GM12878 (cell line): Measurements from ENCODE around the gene CCL7. TPM values are rescaled to one million over a fixed set of nuclear protein-coding genes. Genes with fewer than 3 reads are reported as not detected.

ENCODE experiments used
- ATAC-seq: fragments of 200-7000 bp; cut with Tn5 transposase; 3 replicates; pipeline ENCODE4 v1.9.1; 2020; ENCODE audit warnings: mild to moderate bottlenecking, moderate library complexity
- BruUV-seq: library from RNA; stranded (reverse); fragments of 400-500 nt; replicated peaks from 2 replicates; lab custom pipeline; 2021; lab: Mats Ljungman, UMichigan
- CTCF ChIA-PET: fragments of 300-600 bp; sonication (Branson Sonifier 250); formaldehyde crosslinking; extraction: SDS; loops from one replicate; lab custom pipeline; 2021; ENCODE audit warnings: inconsistent platforms; lab: Yijun Ruan, JAX
- POLR2A ChIA-PET: fragments of 350-600 bp; formaldehyde crosslinking; extraction: SDS; loops from one replicate; lab custom pipeline; 2021; ENCODE audit warnings: inconsistent platforms; lab: Charles Lee
- RAD21 ChIA-PET: fragments of 300-600 bp; sonication (Branson Sonifier 250); formaldehyde crosslinking; loops from one replicate; lab custom pipeline; 2023; ENCODE audit warnings: antibody characterized with exemption; ENCODE audit not compliant: unreplicated experiment; lab: Charles Lee
- SMC1A ChIA-PET: fragments of 300-600 bp; sonication (Branson Sonifier 250); formaldehyde crosslinking; loops from one replicate; lab custom pipeline; 2023; ENCODE audit not compliant: unreplicated experiment, uncharacterized antibody; lab: Charles Lee
- DNase-seq: peaks from one replicate; pipeline ENCODE4 v3.0.0-alpha.2; 2011; ENCODE audit warnings: low read depth, low spot score
- FAIRE-seq: peaks from 3 replicates; lab custom pipeline; 2011; peaks lifted over from hg19 to GRCh38; lab: Jason Lieb, UNC
- H2AFZ ChIP-seq: 2 replicates; pipeline ENCODE4 v1.6.0; 2011; ENCODE audit warnings: low read depth, low read length, control low read depth; ENCODE audit not compliant: control insufficient read depth
- H3K27ac ChIP-seq: 2 replicates; pipeline ENCODE4 v1.5.1; 2011; ENCODE audit warnings: control low read depth; ENCODE audit not compliant: control insufficient read depth, insufficient read depth
- H3K27me3 ChIP-seq, 2 experiments: replicated peaks in 1 of 2; 2 replicates each; pipeline versions ENCODE4 v1.6.0 to v1.6.1; 2011; ENCODE audit warnings: low read length in 1 of 2; ENCODE audit not compliant: control insufficient read depth in 2 of 2, insufficient read depth in 2 of 2
- H3K36me3 ChIP-seq, 2 experiments: 2 replicates each; pipeline ENCODE4 v1.5.1; 2011; ENCODE audit warnings: low read length in 1 of 2; ENCODE audit not compliant: control insufficient read depth in 2 of 2, insufficient read depth in 2 of 2
- H3K4me1 ChIP-seq: 2 replicates; pipeline ENCODE4 v1.6.1; 2011; ENCODE audit warnings: mild to moderate bottlenecking, low read length, moderate library complexity, mixed read lengths; ENCODE audit not compliant: control insufficient read depth, insufficient read depth
- H3K4me2 ChIP-seq: 2 replicates; pipeline ENCODE4 v1.6.0; 2011; ENCODE audit warnings: control low read depth; ENCODE audit not compliant: control insufficient read depth, insufficient read depth
- H3K4me3 ChIP-seq: fragments of 200-600 bp; sonication (generic); 2 replicates; pipeline ENCODE4 v1.5.1; 2016
- H3K79me2 ChIP-seq: 2 replicates; pipeline ENCODE4 v1.6.0; 2011; ENCODE audit warnings: low read length; ENCODE audit not compliant: control insufficient read depth, insufficient read depth
- H3K9ac ChIP-seq: 2 replicates; pipeline ENCODE4 v1.8.0; 2011; ENCODE audit warnings: low read length, control low read depth, mixed read lengths; ENCODE audit not compliant: control insufficient read depth, insufficient read depth
- H3K9me3 ChIP-seq: replicated peaks from 3 replicates; pipeline ENCODE4 v1.5.1; 2011; ENCODE audit warnings: mild to moderate bottlenecking, low read length; ENCODE audit not compliant: control insufficient read depth, insufficient read depth
- H4K20me1 ChIP-seq: 2 replicates; pipeline ENCODE4 v1.6.0; 2011; ENCODE audit not compliant: control insufficient read depth, insufficient read depth
- HDGF ChIP-seq: fragments of 450-650 bp; IDR thresholded peaks from 2 replicates; pipeline ENCODE4 v1.6.1; 2016; ENCODE audit warnings: antibody characterized with exemption
- MTA2 ChIP-seq: fragments of 450-650 bp; IDR thresholded peaks from 2 replicates; pipeline ENCODE4 v1.6.1; 2016; ENCODE audit warnings: low read depth, mild to moderate bottlenecking, moderate library complexity
- PAX5 ChIP-seq: IDR thresholded peaks from 2 replicates; pipeline ENCODE4 v1.6.1; 2011; ENCODE audit warnings: low read depth, low read length, borderline replicate concordance
- PML ChIP-seq: IDR thresholded peaks from 2 replicates; pipeline ENCODE4 v1.6.1; 2012; ENCODE audit warnings: low read length, inconsistent platforms
- RBBP5 ChIP-seq: fragments of 200-600 bp; sonication (generic); conservative IDR thresholded peaks from 2 replicates; pipeline ENCODE4 v1.6.1; 2016
- RUNX3 ChIP-seq: IDR thresholded peaks from 2 replicates; pipeline ENCODE4 v1.6.1; 2012; ENCODE audit warnings: low read length, inconsistent platforms
- SPI1 ChIP-seq: IDR thresholded peaks from 2 replicates; pipeline ENCODE4 v1.6.1; 2011; ENCODE audit warnings: low read depth, mild to moderate bottlenecking, low read length, moderate library complexity, borderline replicate concordance; ENCODE audit not compliant: insufficient read depth
- STAT1 ChIP-seq: fragments of 450-650 bp; conservative IDR thresholded peaks from 2 replicates; pipeline ENCODE4 v1.6.1; 2014; ENCODE audit warnings: antibody characterized with exemption, mild to moderate bottlenecking
- STAT3 ChIP-seq: IDR thresholded peaks from 2 replicates; pipeline ENCODE4 v1.6.1; 2011; ENCODE audit warnings: low read depth, low read length, improper control_type of control experiment
- ZNF207 ChIP-seq: fragments of 450-650 bp; IDR thresholded peaks from 2 replicates; pipeline ENCODE4 v1.6.1; 2014; ENCODE audit warnings: antibody characterized with exemption, mild to moderate bottlenecking, borderline replicate concordance
- WGBS: methylation state at CpG from one replicate; pipeline ENCODE4 v1.1.6; 2016; ENCODE audit warnings: low lambda C conversion rate; ENCODE audit not compliant: insufficient replicate concordance, insufficient coverage; ENCODE audit errors: missing lambda C conversion rate; 5-methylcytosine and 5-hydroxymethylcytosine counted together
- in situ Hi-C: fragments of 300-500 bp; cut with MboI; formaldehyde crosslinking; loops from 9 replicates; pipeline ENCODE4 v1.14.3; 2018; ENCODE audit warnings: mixed read lengths
- intact Hi-C: fragments of 100-400 bp; cut with micrococcal nuclease; formaldehyde crosslinking; loops from one replicate; pipeline ENCODE4 v1.14.2; 2022; ENCODE audit not compliant: unreplicated experiment
- polyA plus RNA-seq, 11 experiments: library from polyadenylated mRNA; depleted of rRNA in 4 of 11; unstranded in 6 of 11; stranded (reverse) in 5 of 11; fragments of >200 nt; fragmentation: Nextera tagmentation in 4 of 11; fragmentation: Illumina TruSeq in 1 of 11; extraction: Ambion mirVana in 4 of 11; extraction: Trizol in 1 of 11; gene quantifications; 1 replicate in 1 of 11; 2 replicates in 10 of 11; pipeline versions ENCODE4 v1.2.1 to v1.2.3, GENCODE V29; 2011 to 2016; ENCODE audit warnings: inconsistent platforms in 2 of 11, missing spikeins in 2 of 11, low read depth in 1 of 11
- total RNA-seq, 4 experiments: library from RNA; depleted of rRNA in 3 of 4; stranded (reverse); fragments of >200 nt in 3 of 4; fragmentation: Illumina TruSeq in 1 of 4; extraction: Trizol in 1 of 4; gene quantifications; 2 replicates each; pipeline versions ENCODE4 v1.2.1 to v1.2.3, GENCODE V29; 2013 to 2021
- TF ChIP-seq, protein P1 (sequence below): fragments of 450-650 bp; IDR thresholded peaks from 2 replicates; pipeline ENCODE4 v1.6.1; 2017; ENCODE audit warnings: mild to moderate bottlenecking, low read depth, inconsistent platforms; ENCODE audit not compliant: poor library complexity, severe bottlenecking
- TF ChIP-seq, protein P2 (sequence below): fragments of 450-650 bp; IDR thresholded peaks from 2 replicates; pipeline ENCODE4 v1.6.1; 2017; ENCODE audit warnings: antibody characterized with exemption, mild to moderate bottlenecking, moderate library complexity
- TF ChIP-seq, protein P3 (sequence below): IDR thresholded peaks from 2 replicates; pipeline ENCODE4 v1.6.1; 2011; ENCODE audit warnings: low read depth, low read length, improper control_type of control experiment, borderline replicate concordance

CCL7 gene
- total and polyA plus RNA-seq, 10 of the 15 experiments (the other 5 are each of a cell fraction or from before 2014, with no cell fraction given): not detected

DNA sequence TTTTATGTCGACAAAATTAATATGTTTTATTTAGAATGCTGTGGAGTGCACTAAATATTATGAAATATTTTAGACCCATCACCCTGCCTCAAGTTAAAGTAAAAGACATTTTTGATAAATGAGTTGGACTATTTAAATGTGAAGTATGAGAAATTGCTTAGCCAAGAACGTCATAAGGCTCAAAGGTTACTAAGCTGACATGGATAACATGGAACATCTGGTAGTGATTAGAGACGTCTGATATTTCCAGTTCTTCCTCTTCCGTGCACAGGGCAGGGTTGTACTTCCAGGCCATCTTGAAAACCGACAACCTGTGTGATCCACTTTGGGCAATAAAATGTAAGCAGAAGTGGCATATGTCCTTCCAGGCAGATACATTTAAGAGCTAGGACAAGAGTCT lies 42.1 kb downstream of the CCL7 start:
- BruUV-seq: no TSS peak
- Histone ChIP-seq H3K4me3 (no peak overlapping the region), H3K4me2 (no peak overlapping the region), H3K9ac (no peak overlapping the region), H4K20me1 (no peaks in the 10 kb centered on the region), H3K27me3 (no peaks in the 10 kb centered on the region), H3K79me2 (no peaks in the 10 kb centered on the region), H3K36me3 (no peaks in the 10 kb centered on the region), H3K4me1 (0 out of 2 replicates have a peak, but pooled peaks cover 3% of the 10 kb centered on the region), H3K27ac (no peak overlapping the region), H2AFZ (no peak overlapping the region), H3K9me3 (no peaks in the 10 kb centered on the region)
- intact Hi-C loops: no loop called here
- POLR2A ChIA-PET: no interaction called here
- DNase-seq (no peak), ATAC-seq (no peak), FAIRE-seq (no peak)
- CTCF ChIA-PET: interaction anchor here (0.8 kb wide), 1 partner anchor 49 kb away, joined by 4 read pairs; no protein-coding TSS in a partner anchor
- no peak for TF ChIP-seq PML
- TF ChIP-seq HDGF: no peak
- no peak for TF ChIP-seq PAX5
- no peak for TF ChIP-seq SPI1
- no peak for TF ChIP-seq RUNX3
- no peak for TF ChIP-seq STAT1
- in situ Hi-C loops: no loop called here
- RAD21 ChIA-PET: no interaction called here
- WGBS: 16% methylated on average over 5 of the region's 5 CpGs
- SMC1A ChIA-PET: no interaction called here

DNA sequence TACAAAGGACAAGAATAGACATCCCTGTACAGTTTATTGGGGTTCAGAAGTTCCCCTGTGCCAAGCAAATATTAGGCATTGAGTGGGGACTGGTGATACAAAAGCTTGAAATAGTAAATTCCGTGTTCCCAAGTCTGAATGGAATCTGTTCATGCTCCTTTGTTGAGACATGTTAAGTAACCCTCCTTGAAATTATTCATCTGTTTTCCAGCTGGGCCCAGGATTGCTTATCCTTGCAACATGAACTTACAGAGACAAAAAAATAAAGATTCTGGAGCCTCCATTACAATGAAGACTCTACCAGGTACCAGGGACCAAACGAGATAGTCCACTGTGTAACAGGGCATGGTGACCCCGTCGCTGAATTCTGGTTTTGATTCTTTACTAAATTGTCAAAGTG lies 43.1 kb downstream of the CCL7 start:
- TF ChIP-seq, protein P1, sequence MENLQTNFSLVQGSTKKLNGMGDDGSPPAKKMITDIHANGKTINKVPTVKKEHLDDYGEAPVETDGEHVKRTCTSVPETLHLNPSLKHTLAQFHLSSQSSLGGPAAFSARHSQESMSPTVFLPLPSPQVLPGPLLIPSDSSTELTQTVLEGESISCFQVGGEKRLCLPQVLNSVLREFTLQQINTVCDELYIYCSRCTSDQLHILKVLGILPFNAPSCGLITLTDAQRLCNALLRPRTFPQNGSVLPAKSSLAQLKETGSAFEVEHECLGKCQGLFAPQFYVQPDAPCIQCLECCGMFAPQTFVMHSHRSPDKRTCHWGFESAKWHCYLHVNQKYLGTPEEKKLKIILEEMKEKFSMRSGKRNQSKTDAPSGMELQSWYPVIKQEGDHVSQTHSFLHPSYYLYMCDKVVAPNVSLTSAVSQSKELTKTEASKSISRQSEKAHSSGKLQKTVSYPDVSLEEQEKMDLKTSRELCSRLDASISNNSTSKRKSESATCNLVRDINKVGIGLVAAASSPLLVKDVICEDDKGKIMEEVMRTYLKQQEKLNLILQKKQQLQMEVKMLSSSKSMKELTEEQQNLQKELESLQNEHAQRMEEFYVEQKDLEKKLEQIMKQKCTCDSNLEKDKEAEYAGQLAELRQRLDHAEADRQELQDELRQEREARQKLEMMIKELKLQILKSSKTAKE: no peak
- TF ChIP-seq ZNF207 (no peak), MTA2 (no peak), RBBP5 (no peak), STAT3 (no peak)
- TF ChIP-seq, protein P2, sequence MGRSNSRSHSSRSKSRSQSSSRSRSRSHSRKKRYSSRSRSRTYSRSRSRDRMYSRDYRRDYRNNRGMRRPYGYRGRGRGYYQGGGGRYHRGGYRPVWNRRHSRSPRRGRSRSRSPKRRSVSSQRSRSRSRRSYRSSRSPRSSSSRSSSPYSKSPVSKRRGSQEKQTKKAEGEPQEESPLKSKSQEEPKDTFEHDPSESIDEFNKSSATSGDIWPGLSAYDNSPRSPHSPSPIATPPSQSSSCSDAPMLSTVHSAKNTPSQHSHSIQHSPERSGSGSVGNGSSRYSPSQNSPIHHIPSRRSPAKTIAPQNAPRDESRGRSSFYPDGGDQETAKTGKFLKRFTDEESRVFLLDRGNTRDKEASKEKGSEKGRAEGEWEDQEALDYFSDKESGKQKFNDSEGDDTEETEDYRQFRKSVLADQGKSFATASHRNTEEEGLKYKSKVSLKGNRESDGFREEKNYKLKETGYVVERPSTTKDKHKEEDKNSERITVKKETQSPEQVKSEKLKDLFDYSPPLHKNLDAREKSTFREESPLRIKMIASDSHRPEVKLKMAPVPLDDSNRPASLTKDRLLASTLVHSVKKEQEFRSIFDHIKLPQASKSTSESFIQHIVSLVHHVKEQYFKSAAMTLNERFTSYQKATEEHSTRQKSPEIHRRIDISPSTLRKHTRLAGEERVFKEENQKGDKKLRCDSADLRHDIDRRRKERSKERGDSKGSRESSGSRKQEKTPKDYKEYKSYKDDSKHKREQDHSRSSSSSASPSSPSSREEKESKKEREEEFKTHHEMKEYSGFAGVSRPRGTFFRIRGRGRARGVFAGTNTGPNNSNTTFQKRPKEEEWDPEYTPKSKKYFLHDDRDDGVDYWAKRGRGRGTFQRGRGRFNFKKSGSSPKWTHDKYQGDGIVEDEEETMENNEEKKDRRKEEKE: no peak
- TF ChIP-seq, protein P3, sequence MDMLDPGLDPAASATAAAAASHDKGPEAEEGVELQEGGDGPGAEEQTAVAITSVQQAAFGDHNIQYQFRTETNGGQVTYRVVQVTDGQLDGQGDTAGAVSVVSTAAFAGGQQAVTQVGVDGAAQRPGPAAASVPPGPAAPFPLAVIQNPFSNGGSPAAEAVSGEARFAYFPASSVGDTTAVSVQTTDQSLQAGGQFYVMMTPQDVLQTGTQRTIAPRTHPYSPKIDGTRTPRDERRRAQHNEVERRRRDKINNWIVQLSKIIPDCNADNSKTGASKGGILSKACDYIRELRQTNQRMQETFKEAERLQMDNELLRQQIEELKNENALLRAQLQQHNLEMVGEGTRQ: no peak
- ChIA-PET CTCF (no interaction called here), RAD21 (no interaction called here), POLR2A (no interaction called here), SMC1A (no interaction called here)
- Histone ChIP-seq H3K36me3 (no peaks in the 10 kb centered on the region), H3K27me3 (no peaks in the 10 kb centered on the region), H3K27ac (no peak overlapping the region), H4K20me1 (no peaks in the 10 kb centered on the region), H3K79me2 (no peaks in the 10 kb centered on the region), H3K9me3 (no peaks in the 10 kb centered on the region), H2AFZ (no peak overlapping the region), H3K4me3 (no peak overlapping the region), H3K4me2 (no peak overlapping the region), H3K4me1 (0 out of 2 replicates have a peak, but pooled peaks cover 3% of the 10 kb centered on the region), H3K9ac (no peak overlapping the region)
- intact Hi-C loops: no loop called here
- ATAC-seq (no peak), FAIRE-seq (no peak), DNase-seq (no peak)
- in situ Hi-C loops: no loop called here
- BruUV-seq: no TSS peak
- WGBS: 5% methylated on average over 4 of the region's 4 CpGs
